Stimulated activated CD4-positive, alpha-beta T cell treated with anti-CD3 and anti-CD28 coated beads, Interleukin-12 subunit alpha, Interleukin-12 subunit beta, amount 100 ng/mL, for 24 hours (primary cell): ENCODE data around the gene FGF12.
"Not testable (repeated sequence)": the region's sequence is repeated elsewhere in the genome, so short reads cannot be mapped to it uniquely, and the experiment has no call there.

Source experiments
- DNase-seq, 2 experiments: peaks; one replicate each; pipeline ENCODE4 v3.0.0-alpha.2; 2020; ENCODE audit warnings: low read depth in 2 of 2

Gene FGF12

GRCh38 chr3:192578729-192579128, 148.6 kb downstream of the FGF12 start:
- DNase-seq = no peak

GRCh38 chr3:192577811-192578210, 149.5 kb downstream of the FGF12 start:
- DNase-seq = no peak

GRCh38 chr3:192577271-192577670, 150.1 kb downstream of the FGF12 start:
- DNase-seq = no peak

- not testable (repeated sequence) for DNase-seq
Measured at GRCh38 chr3:192576704-192577103, 150.6 kb downstream of the FGF12 start.

- no peak for DNase-seq
Measured at GRCh38 chr3:192575879-192576506, 151.3 kb downstream of the FGF12 start.

GRCh38 chr3:192573240-192573639, 154.1 kb downstream of the FGF12 start:
- no peak for DNase-seq

GRCh38 chr3:192570821-192571791, 156.2 kb downstream of the FGF12 start:
- DNase-seq = no peak

- no peak for DNase-seq
Measured at GRCh38 chr3:192570315-192570714, 157.0 kb downstream of the FGF12 start.

- peak; percentile 48 to 52 for DNase-seq
Measured at GRCh38 chr3:192566706-192567290, 160.5 kb downstream of the FGF12 start.

- DNase-seq = no peak
Measured at GRCh38 chr3:192564611-192565010, 162.7 kb downstream of the FGF12 start.

GRCh38 chr3:192563417-192563816, 163.9 kb downstream of the FGF12 start:
- no peak for DNase-seq

- no peak for DNase-seq
Measured at GRCh38 chr3:192553707-192554106, 173.6 kb downstream of the FGF12 start.

- DNase-seq = no peak
Measured at GRCh38 chr3:192550356-192550755, 177.0 kb downstream of the FGF12 start.

- DNase-seq = no peak
Measured at GRCh38 chr3:192545333-192545732, 182.0 kb downstream of the FGF12 start.

GRCh38 chr3:192543163-192543562, 184.2 kb downstream of the FGF12 start:
- DNase-seq = no peak

- no peak for DNase-seq
Measured at GRCh38 chr3:192516820-192517219, 210.5 kb downstream of the FGF12 start.

- DNase-seq = no peak
Measured at GRCh38 chr3:192515664-192516045, 211.7 kb downstream of the FGF12 start.

- no peak for DNase-seq
Measured at GRCh38 chr3:192514754-192515663, 212.3 kb downstream of the FGF12 start.

GRCh38 chr3:192514081-192514753, 213.1 kb downstream of the FGF12 start:
- DNase-seq = no peak

- DNase-seq = no peak
Measured at GRCh38 chr3:192505731-192506130, 221.6 kb downstream of the FGF12 start.

- no peak for DNase-seq
Measured at GRCh38 chr3:192501401-192501800, 225.9 kb downstream of the FGF12 start.
